ENCODE results near the gene SCFD2. TPM values are rescaled to one million over a fixed set of nuclear protein-coding genes. Genes with fewer than 3 reads are reported as not detected.
A peak's percentile ranks its signal among the peaks of the same experiment; 100 is the strongest.

SCFD2 gene
- total and polyA plus RNA-seq, 2 donors (not counting 3 experiments of a cell fraction or from before 2014, with no cell fraction given) = 12.3 to 22.8 TPM

GRCh38 chr4:53011259-53011905, 354.5 kb downstream of the SCFD2 start:
- DNase-seq (ENCODE audit: low read depth, low spot score) (peak; percentile 54), FAIRE-seq (peak; percentile 65)
- CTCF ChIA-PET = interaction anchor here (0.9 to 6.2 kb wide), 2 partner anchors 29 to 1222 kb away, joined by 4 to 75 read pairs; no protein-coding TSS in a partner anchor
- dilution Hi-C loops (cut with MboI; ENCODE audit: extremely low pct_ligation_motif_present, low sequenced_read_pairs) (no loop called here), intact Hi-C loops (cut with micrococcal nuclease) (loop anchor here (10.0 kb wide), 4 partner anchors 353 to 543 kb away; partner anchors contain the start of gene SCFD2)
- no peaks in the 10 kb centered on the region for H4K20me1 ChIP-seq (replicated peaks; ENCODE audit: control insufficient read depth, extremely low read depth, insufficient read depth, low read length)
- no peak overlapping the region for H3K9ac ChIP-seq (replicated peaks; ENCODE audit: extremely low read depth, insufficient read depth, low read length)
- no peaks in the 10 kb centered on the region for H3K27me3 ChIP-seq (ENCODE audit: control insufficient read depth in 2 of 2, insufficient read depth in 2 of 2, low read length in 2 of 2)
- H3K9me3 ChIP-seq (replicated peaks; ENCODE audit: control insufficient read depth, insufficient read depth, low read length) = no peaks in the 10 kb centered on the region
- no peak overlapping the region for H3K27ac ChIP-seq (ENCODE audit: insufficient read depth, low read depth, low read length)
- no peaks in the 10 kb centered on the region for H3K79me2 ChIP-seq (ENCODE audit: control insufficient read depth, insufficient read depth, low read length)
- H3K36me3 ChIP-seq (ENCODE audit: control insufficient read depth in 2 of 2, extremely low read depth in 1 of 2, insufficient read depth in 2 of 2, low read length in 2 of 2) = no peaks in the 10 kb centered on the region
- POLR2A ChIA-PET = no interaction called here
- BruUV-seq (replicated peaks) = no TSS peak
- H3K9me1 ChIP-seq (replicated peaks; ENCODE audit: control insufficient read depth, extremely low read depth, insufficient read depth, low read length) = no peaks in the 10 kb centered on the region
- no peak for TF ChIP-seq FOS (IDR thresholded peaks at IDR 0.05; ENCODE audit: borderline replicate concordance, insufficient read depth, low read length)
- TF ChIP-seq CTCF (IDR thresholded peaks at IDR 0.05; ENCODE audit: extremely low read depth in 1 of 2, insufficient read depth in 1 of 2, low read depth in 1 of 2, low read length in 2 of 2) = no peak
- no peak for TF ChIP-seq POLR2A (IDR thresholded peaks at IDR 0.05; ENCODE audit: low read depth, low read length)
- TF ChIP-seq MYC (IDR thresholded peaks at IDR 0.05; ENCODE audit: low read depth, low read length) = no peak
- no peak for TF ChIP-seq EZH2 (IDR thresholded peaks at IDR 0.05; ENCODE audit: borderline replicate concordance, low read depth, low read length, severe bottlenecking)
- no peak for TF ChIP-seq POLR2AphosphoS5 (IDR thresholded peaks at IDR 0.05; ENCODE audit: insufficient read depth, low read depth, low read length)
- no peak for TF ChIP-seq JUN (IDR thresholded peaks at IDR 0.05; ENCODE audit: borderline replicate concordance, insufficient read depth, insufficient read length, low read depth)
- TF ChIP-seq, protein P1, sequence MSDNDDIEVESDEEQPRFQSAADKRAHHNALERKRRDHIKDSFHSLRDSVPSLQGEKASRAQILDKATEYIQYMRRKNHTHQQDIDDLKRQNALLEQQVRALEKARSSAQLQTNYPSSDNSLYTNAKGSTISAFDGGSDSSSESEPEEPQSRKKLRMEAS (IDR thresholded peaks at IDR 0.05; ENCODE audit: insufficient read depth, insufficient read length) = no peak
- no peak for TF ChIP-seq GATA2 (IDR thresholded peaks at IDR 0.05; ENCODE audit: insufficient read depth, insufficient read length, low read depth, low read length)
- no peak overlapping the region for H3K4me2 ChIP-seq (ENCODE audit: insufficient read depth, low read length)
- peaks cover 13% of the 10 kb centered on the region for H3K4me1 ChIP-seq (ENCODE audit: control insufficient read depth, extremely low read depth, insufficient read depth, low read length)
- H2AFZ ChIP-seq (ENCODE audit: low read depth, low read length) = no peak overlapping the region
- no peak overlapping the region for H3K4me3 ChIP-seq (replicated peaks in 1 of 3; ENCODE audit: insufficient read depth in 1 of 3, low read depth in 1 of 3, low read length in 3 of 3)
